ENCODE data around the gene SPG11.

The SPG11 gene

GRCh38 chr15:44516436-44516835, 147.0 kb downstream of the SPG11 start:
- no peak for DNase-seq
